H9 (cell line): ENCODE data around the gene TMEM178B. TPM values are rescaled to one million over a fixed set of nuclear protein-coding genes. Genes with fewer than 3 reads are reported as not detected.

Experiments used
- DNase-seq: peaks from one replicate; pipeline ENCODE4 v3.0.0-alpha.2; 2017
- H2AFZ ChIP-seq: one replicate; pipeline ENCODE4 v1.6.1; 2013; ENCODE audit warnings: mild to moderate bottlenecking, low read length, control low read depth, moderate library complexity
- H2AK5ac ChIP-seq: 2 replicates; pipeline ENCODE4 v1.6.1; 2013; ENCODE audit warnings: low read length, control low read depth, mixed read lengths; ENCODE audit not compliant: insufficient read length
- H2BK120ac ChIP-seq: one replicate; pipeline ENCODE4 v1.6.1; 2013; ENCODE audit warnings: low read depth, mild to moderate bottlenecking, low read length, control low read depth, inconsistent platforms; ENCODE audit not compliant: poor library complexity, severe bottlenecking
- H2BK12ac ChIP-seq: 2 replicates; pipeline ENCODE4 v1.6.1; 2013; ENCODE audit warnings: low read length, control low read depth, mixed read lengths, low read depth; ENCODE audit not compliant: insufficient read length
- H2BK15ac ChIP-seq: 2 replicates; pipeline ENCODE4 v1.6.1; 2013; ENCODE audit warnings: low read depth, low read length, control low read depth
- H2BK20ac ChIP-seq: one replicate; pipeline ENCODE4 v1.6.1; 2013; ENCODE audit warnings: low read depth, mild to moderate bottlenecking, low read length, control low read depth, inconsistent platforms; ENCODE audit not compliant: poor library complexity, severe bottlenecking
- H2BK5ac ChIP-seq: 2 replicates; pipeline ENCODE4 v1.6.1; 2013; ENCODE audit warnings: low read length, control low read depth, mixed read lengths; ENCODE audit not compliant: insufficient read length
- H3K14ac ChIP-seq: 2 replicates; pipeline ENCODE4 v1.6.1; 2013; ENCODE audit warnings: low read length, control low read depth; ENCODE audit not compliant: insufficient read depth
- H3K18ac ChIP-seq: 2 replicates; pipeline ENCODE4 v1.6.1; 2013; ENCODE audit warnings: low read depth, mild to moderate bottlenecking, mixed read lengths, low read length, control low read depth; ENCODE audit not compliant: insufficient read length
- H3K23ac ChIP-seq: 2 replicates; pipeline ENCODE4 v1.6.1; 2013; ENCODE audit warnings: low read length, control low read depth, mixed read lengths, low read depth; ENCODE audit not compliant: insufficient read length
- H3K23me2 ChIP-seq: 2 replicates; pipeline ENCODE4 v1.6.1; 2013; ENCODE audit warnings: low read depth, mild to moderate bottlenecking, mixed read lengths, low read length, control low read depth; ENCODE audit not compliant: insufficient read length, poor library complexity, severe bottlenecking
- H3K27ac ChIP-seq: 2 replicates; pipeline ENCODE4 v1.5.1; 2013; ENCODE audit warnings: low read length, control low read depth, mixed read lengths, low read depth; ENCODE audit not compliant: insufficient read length
- H3K27me3 ChIP-seq: 2 replicates; pipeline ENCODE4 v1.6.1; 2013; ENCODE audit warnings: low read length, control low read depth, inconsistent platforms; ENCODE audit not compliant: insufficient read depth
- H3K4ac ChIP-seq: 2 replicates; pipeline ENCODE4 v1.6.1; 2013; ENCODE audit warnings: low read depth, mild to moderate bottlenecking, control low read depth, inconsistent platforms, low read length, moderate library complexity
- H3K4me1 ChIP-seq: 2 replicates; pipeline ENCODE4 v1.6.1; 2013; ENCODE audit warnings: low read length, control low read depth, inconsistent platforms; ENCODE audit not compliant: insufficient read depth
- H3K4me2 ChIP-seq: 2 replicates; pipeline ENCODE4 v1.6.1; 2013; ENCODE audit warnings: low read length, control low read depth, mixed read lengths; ENCODE audit not compliant: insufficient read length, insufficient read depth
- H3K56ac ChIP-seq: 2 replicates; pipeline ENCODE4 v1.6.1; 2013; ENCODE audit warnings: low read depth, mild to moderate bottlenecking, mixed read lengths, low read length, control low read depth; ENCODE audit not compliant: insufficient read length
- H3K79me1 ChIP-seq: 2 replicates; pipeline ENCODE4 v1.6.1; 2013; ENCODE audit warnings: low read depth, mild to moderate bottlenecking, moderate library complexity, low read length, control low read depth, inconsistent platforms; ENCODE audit not compliant: insufficient read depth, poor library complexity, severe bottlenecking
- H3K79me2 ChIP-seq: 2 replicates; pipeline ENCODE4 v1.6.1; 2013; ENCODE audit warnings: low read length, control low read depth, inconsistent platforms; ENCODE audit not compliant: insufficient read depth
- H3K9ac ChIP-seq: 2 replicates; pipeline ENCODE4 v1.6.1; 2013; ENCODE audit warnings: low read length, control low read depth, mixed read lengths; ENCODE audit not compliant: insufficient read length; ENCODE audit errors: extremely low read depth
- H3K9me3 ChIP-seq: one replicate; pipeline ENCODE4 v1.6.1; 2013; ENCODE audit warnings: low read depth, low read length, inconsistent platforms; ENCODE audit not compliant: control insufficient read depth
- H3T11ph ChIP-seq: one replicate; pipeline ENCODE4 v1.6.1; 2013; ENCODE audit warnings: mild to moderate bottlenecking, low read length, control low read depth, inconsistent platforms
- H4K20me1 ChIP-seq: one replicate; pipeline ENCODE4 v1.6.1; 2013; ENCODE audit not compliant: control insufficient read depth, insufficient read length, insufficient read depth
- H4K5ac ChIP-seq: 2 replicates; pipeline ENCODE4 v1.6.1; 2013; ENCODE audit warnings: low read depth, mild to moderate bottlenecking, mixed read lengths, low read length, control low read depth; ENCODE audit not compliant: insufficient read length
- H4K8ac ChIP-seq: replicated peaks from 2 replicates; pipeline ENCODE4 v1.6.1; 2013; ENCODE audit warnings: low read length, control low read depth, mixed read lengths, low read depth; ENCODE audit not compliant: insufficient read length
- H4K91ac ChIP-seq: 2 replicates; pipeline ENCODE4 v1.6.1; 2013; ENCODE audit warnings: low read depth, mild to moderate bottlenecking, moderate library complexity, mixed read lengths, low read length, control low read depth; ENCODE audit not compliant: insufficient read length
- H3K27ac Mint-ChIP-seq, 3 experiments: 2 replicates in 2 of 3; 3 replicates in 1 of 3; pipeline ENCODE4 v1.8.0; 2020 to 2021; ENCODE audit warnings: mixed read lengths in 3 of 3, mild to moderate bottlenecking in 1 of 3, moderate library complexity in 1 of 3
- H3K27me3 Mint-ChIP-seq: 2 replicates; pipeline ENCODE4 v1.8.0; 2021; ENCODE audit warnings: low read depth, mild to moderate bottlenecking, moderate library complexity, mixed read lengths
- H3K36me3 Mint-ChIP-seq, 3 experiments: 2 replicates in 2 of 3; 3 replicates in 1 of 3; pipeline ENCODE4 v1.8.0; 2020 to 2021; ENCODE audit warnings: low read depth in 3 of 3, mixed read lengths in 3 of 3; ENCODE audit not compliant: insufficient read depth in 1 of 3
- H3K4me1 Mint-ChIP-seq, 2 experiments: 2 replicates each; pipeline ENCODE4 v1.8.0; 2020; ENCODE audit warnings: mixed read lengths in 2 of 2
- H3K4me3 Mint-ChIP-seq, 2 experiments: 2 replicates in 1 of 2; 3 replicates in 1 of 2; pipeline ENCODE4 v1.8.0; 2020 to 2021; ENCODE audit warnings: mild to moderate bottlenecking in 2 of 2, mixed read lengths in 2 of 2, moderate library complexity in 1 of 2
- H3K9me3 Mint-ChIP-seq, 2 experiments: 2 replicates in 1 of 2; 3 replicates in 1 of 2; pipeline ENCODE4 v1.8.0; 2020; ENCODE audit warnings: mild to moderate bottlenecking in 2 of 2, mixed read lengths in 2 of 2, moderate library complexity in 1 of 2
- WGBS: extraction: QIAGEN DNeasy Blood & Tissue Kit; methylation state at CpG from one replicate; pipeline ENCODE4 v1.1.7; 2013; ENCODE audit warnings: missing lambda C conversion rate, low lambda C conversion rate, mixed read lengths; ENCODE audit not compliant: insufficient read length; ENCODE audit errors: extremely low coverage; 5-methylcytosine and 5-hydroxymethylcytosine counted together
- total RNA-seq: library from RNA; stranded (reverse); gene quantifications from 2 replicates; pipeline ENCODE4 v1.2.1, GENCODE V29; 2021
- TF ChIP-seq, protein P1 (sequence below): fragments of 200-600 bp; sonication (generic); conservative IDR thresholded peaks from 3 replicates; pipeline ENCODE4 v1.8.0; 2021; ENCODE audit warnings: antibody characterized with exemption, mild to moderate bottlenecking

TMEM178B gene
- total RNA-seq, 1 experiment from 2014 or later = 11.3 TPM

DNA sequence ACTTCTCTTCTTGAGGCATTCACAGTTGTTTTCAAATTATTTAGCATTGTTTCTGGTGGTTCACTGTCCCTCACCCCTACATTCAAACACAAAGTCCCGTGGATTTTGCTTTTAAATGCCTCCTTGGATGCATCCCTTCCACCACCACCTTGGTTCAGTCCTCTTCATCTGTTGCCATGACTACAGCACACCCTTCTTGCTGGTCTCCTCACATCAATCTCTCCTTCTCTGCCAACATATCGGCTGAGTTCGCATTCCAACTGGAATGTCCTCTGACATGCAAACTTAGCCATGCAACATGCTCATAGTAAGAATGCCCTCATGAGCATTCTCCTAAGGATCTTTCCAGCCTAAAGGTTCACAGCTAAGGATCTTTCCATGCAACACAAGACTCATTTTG is 279.1 kb downstream of the TMEM178B start:
- Histone ChIP-seq H3K4me2 (no peak overlapping the region), H4K20me1 (no peaks in the 10 kb centered on the region), H3K27ac (no peak overlapping the region), H3K79me1 (no peaks in the 10 kb centered on the region), H2BK15ac (no peak overlapping the region), H4K8ac (no peak overlapping the region), H2BK20ac (no peak overlapping the region), H2BK120ac (no peak overlapping the region), H4K91ac (no peak overlapping the region), H2BK5ac (no peak overlapping the region), H3K23ac (no peak overlapping the region), H3T11ph (no peak overlapping the region), H3K23me2 (no peaks in the 10 kb centered on the region), H2AK5ac (no peak overlapping the region), H4K5ac (no peak overlapping the region), H2BK12ac (no peak overlapping the region), H3K79me2 (no peaks in the 10 kb centered on the region), H3K9ac (no peak overlapping the region), H3K56ac (no peak overlapping the region), H3K4ac (no peak overlapping the region), H3K14ac (no peak overlapping the region), H3K18ac (no peak overlapping the region), H3K27me3 (no peaks in the 10 kb centered on the region), H3K9me3 (no peaks in the 10 kb centered on the region), H2AFZ (no peak overlapping the region), H3K4me1 (no peaks in the 10 kb centered on the region; the same call in 1 of the 2 replicates)
- Mint-ChIP-seq H3K4me1 (peaks cover 12% of the 10 kb centered on the region in 2 experiments), H3K36me3 (no peaks in the 10 kb centered on the region), H3K27ac (no peak overlapping the region), H3K27me3 (no peaks in the 10 kb centered on the region), H3K9me3 (no peaks in the 10 kb centered on the region), H3K4me3 (no peak overlapping the region)
- no CpG with 5 or more reads among the region's 3 CpGs for WGBS
- DNase-seq = no peak
- TF ChIP-seq, protein P1, sequence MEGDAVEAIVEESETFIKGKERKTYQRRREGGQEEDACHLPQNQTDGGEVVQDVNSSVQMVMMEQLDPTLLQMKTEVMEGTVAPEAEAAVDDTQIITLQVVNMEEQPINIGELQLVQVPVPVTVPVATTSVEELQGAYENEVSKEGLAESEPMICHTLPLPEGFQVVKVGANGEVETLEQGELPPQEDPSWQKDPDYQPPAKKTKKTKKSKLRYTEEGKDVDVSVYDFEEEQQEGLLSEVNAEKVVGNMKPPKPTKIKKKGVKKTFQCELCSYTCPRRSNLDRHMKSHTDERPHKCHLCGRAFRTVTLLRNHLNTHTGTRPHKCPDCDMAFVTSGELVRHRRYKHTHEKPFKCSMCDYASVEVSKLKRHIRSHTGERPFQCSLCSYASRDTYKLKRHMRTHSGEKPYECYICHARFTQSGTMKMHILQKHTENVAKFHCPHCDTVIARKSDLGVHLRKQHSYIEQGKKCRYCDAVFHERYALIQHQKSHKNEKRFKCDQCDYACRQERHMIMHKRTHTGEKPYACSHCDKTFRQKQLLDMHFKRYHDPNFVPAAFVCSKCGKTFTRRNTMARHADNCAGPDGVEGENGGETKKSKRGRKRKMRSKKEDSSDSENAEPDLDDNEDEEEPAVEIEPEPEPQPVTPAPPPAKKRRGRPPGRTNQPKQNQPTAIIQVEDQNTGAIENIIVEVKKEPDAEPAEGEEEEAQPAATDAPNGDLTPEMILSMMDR = no peak
